NCI-H2196 treated with DMSO at 0.1 percent for 48 hours (cell line): ENCODE data around the gene BCL2L14.
"Not testable (repeated sequence)": the region's sequence is repeated elsewhere in the genome, so short reads cannot be mapped to it uniquely, and the experiment has no call there.

ENCODE experiments used
- DNase-seq: peaks from one replicate; lab custom pipeline; 2025; ENCODE audit not compliant: unreplicated experiment; lab: John Stamatoyannopoulos, UW

BCL2L14 gene

GRCh38 chr12:12099102-12099501 lies 28.4 kb downstream of the BCL2L14 start:
- no peak for DNase-seq

GRCh38 chr12:12107678-12108077 lies 36.9 kb downstream of the BCL2L14 start:
- DNase-seq = no peak

- no peak for DNase-seq
These were observed 37.8 kb downstream of the BCL2L14 start for GRCh38 chr12:12108441-12109058.

DNA sequence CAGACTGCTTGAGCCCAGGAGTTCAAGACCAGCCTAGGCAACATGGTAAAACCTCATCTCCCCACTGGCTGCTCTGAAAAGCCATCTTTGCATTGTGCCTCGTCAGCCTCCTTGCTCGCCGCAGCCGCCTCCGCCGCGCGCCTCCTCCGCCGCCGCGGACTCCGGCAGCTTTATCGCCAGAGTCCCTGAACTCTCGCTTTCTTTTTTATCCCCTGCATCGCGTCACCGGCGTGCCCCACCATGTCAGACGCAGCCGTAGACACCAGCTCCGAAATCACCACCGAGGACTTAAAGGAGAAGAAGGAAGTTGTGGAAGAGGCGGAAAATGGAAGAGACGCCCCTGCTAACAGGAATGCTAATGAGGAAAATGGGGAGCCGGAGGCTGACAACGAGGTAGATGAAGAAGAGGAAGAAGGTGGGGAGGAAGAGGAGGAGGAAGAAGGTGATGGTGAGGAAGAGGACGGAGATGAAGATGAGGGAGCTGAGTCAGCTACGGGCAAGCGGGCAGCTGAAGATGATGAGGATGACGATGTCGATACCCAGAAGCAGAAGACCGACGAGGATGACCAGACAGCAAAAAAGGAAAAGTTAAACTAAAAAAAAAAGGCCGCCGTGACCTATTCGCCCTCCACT lies 40.3 kb downstream of the BCL2L14 start:
- not testable (repeated sequence) for DNase-seq

DNA sequence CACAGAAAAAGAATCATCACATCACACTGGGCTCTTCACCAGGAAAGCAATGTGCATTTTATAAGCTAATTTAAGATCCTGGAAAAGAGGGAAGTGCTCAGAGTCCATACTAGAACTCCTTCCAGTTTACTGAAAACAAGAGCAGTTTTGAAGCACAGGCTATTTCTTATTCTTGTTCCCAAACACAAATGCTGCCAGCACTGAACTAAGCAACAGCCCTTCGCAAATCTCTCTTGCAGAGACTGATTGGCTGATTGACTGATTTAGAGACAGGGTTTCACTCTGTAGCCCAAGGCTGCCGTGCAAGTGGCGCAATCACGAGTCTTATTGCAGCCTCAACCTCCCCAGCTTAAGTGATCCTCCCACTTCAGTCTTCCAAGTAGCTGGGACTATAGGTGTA lies 44.8 kb downstream of the BCL2L14 start:
- DNase-seq = no peak

GRCh38 chr12:12116677-12117076 lies 45.9 kb downstream of the BCL2L14 start:
- DNase-seq = no peak

DNA sequence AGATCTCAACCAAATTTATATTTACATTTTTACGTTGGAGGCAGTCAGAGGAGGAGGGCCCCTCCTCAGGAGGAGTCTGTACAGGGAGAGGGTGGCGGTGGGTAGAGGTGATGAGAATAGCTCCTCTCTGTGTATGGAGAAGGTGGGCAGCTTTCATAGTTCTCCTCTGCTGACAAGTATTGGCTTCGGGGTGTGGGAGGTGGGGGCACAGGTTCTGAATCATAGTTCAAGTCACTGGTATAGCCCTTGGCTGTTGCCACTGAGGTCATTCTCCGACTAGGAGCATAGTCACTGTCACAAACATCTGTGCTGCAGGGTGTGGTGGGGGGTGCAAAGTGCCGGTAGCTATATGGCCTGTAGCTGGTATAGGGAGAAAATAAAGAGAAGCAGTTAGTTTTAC lies 50.3 kb downstream of the BCL2L14 start:
- no peak for DNase-seq

DNA sequence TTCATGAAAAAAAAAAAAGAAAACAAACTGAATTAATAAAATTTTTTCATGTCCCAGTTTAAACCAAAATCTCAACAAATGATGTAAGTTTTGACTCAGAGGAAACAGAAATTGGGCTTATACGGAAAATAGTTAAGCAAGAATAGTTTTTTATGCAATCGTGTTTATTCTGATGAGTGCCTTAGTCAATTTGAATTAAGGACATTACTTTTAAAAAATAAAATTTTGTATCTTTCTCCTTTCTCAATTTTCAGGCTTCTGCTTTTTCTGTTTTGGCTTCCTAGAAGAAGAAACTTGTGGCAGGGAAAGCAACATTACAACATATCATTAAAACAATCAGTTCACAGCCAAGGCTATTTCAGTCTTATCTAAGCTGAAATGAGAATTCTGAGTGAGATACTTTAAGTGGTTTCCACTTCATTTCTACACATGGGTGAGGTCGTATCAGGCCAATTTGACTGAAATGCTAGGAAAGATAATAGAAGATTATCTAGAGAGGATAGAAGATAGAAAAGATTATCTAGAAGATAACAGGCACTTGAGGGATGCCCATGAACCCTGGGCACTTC lies 52.4 kb downstream of the BCL2L14 start:
- DNase-seq = no peak

GRCh38 chr12:12126551-12126950 lies 55.8 kb downstream of the BCL2L14 start:
- DNase-seq = no peak

DNA sequence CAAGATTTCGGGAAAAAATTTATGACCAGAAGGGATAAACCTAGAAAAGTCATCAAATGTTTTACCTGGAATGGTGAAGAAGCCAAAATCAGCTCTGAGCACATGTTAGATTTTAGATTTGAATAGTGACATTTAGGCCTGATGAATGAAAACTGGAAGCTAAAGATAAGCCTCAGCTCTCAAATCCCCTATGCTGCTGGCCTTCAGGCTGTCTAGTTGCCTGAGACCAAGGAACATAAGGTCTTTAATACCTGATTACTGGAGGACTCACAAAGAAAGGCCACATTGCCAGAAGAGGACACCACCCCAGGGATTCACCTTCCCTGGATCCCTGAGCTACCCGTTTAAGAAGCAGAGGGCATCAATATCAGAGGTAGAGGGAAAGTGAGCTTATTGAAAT lies 56.6 kb downstream of the BCL2L14 start:
- no peak for DNase-seq

- no peak for DNase-seq
These were observed 57.9 kb downstream of the BCL2L14 start for GRCh38 chr12:12128670-12129069.

GRCh38 chr12:12133259-12133658 lies 62.5 kb downstream of the BCL2L14 start:
- no peak for DNase-seq

DNA sequence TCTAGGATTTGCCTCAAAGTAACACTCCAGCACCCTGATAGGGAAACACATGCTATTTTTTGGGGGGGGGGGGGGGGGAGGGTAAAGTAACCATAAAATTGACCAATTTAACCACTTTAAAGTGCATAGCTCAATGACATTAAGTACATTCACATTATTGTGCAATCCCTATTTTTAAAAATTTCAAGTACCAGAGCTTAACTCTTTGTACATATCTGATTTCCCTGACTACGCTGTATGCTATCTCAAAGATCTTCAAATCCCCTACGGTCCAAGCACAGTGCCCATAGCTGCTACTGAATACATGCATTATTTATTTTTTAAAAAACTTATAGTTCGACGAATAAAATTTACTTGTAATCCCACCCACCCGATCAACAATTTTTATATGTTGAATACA lies 63.0 kb downstream of the BCL2L14 start:
- no peak for DNase-seq

DNA sequence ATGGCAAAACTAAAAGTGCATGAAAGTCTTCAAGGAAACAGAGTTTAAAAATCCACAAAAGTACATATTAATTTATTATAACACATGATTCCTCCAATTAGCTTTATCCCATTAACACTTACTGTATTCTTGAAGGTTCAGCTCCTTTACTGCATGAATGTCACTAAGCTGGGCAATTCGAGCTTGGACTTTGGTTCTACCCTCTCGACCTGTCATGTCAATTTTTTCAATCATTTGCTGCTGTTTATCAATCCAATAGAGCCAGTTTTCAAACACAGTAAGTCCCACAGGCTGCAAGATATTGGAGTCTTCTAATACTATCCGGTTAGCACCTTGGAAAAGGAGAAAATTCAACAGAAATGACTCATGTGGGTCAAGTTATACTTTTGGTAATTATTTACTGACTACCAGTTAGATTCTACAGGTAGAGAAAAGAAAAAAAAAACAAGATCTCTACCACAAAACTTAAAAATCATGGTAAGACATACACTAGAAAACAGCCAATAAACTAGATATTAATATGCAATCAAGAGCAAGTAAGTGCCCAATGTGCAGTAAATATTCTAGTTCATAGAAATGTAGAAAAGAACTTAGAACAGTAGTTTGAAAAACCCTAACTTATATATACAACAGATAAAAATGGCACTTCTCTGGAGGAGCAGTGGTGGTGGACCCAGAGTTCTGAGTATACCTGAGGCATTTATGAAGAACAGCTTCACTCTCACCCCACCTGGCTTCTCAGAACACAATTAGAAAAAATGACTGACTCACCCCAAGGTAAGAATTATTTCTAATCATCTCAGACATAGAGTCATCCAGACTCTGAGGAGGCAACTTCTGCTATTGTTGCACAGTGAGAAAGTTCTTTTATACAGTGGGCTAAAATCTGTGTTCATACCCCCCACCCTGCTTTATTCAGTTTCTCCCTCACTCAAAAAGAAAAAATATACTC lies 67.7 kb downstream of the BCL2L14 start:
- no peak for DNase-seq

- no peak for DNase-seq
These were observed 70.3 kb downstream of the BCL2L14 start for GRCh38 chr12:12141000-12141399.

- not testable (repeated sequence) for DNase-seq
These were observed 73.8 kb downstream of the BCL2L14 start for GRCh38 chr12:12144531-12144930.

DNA sequence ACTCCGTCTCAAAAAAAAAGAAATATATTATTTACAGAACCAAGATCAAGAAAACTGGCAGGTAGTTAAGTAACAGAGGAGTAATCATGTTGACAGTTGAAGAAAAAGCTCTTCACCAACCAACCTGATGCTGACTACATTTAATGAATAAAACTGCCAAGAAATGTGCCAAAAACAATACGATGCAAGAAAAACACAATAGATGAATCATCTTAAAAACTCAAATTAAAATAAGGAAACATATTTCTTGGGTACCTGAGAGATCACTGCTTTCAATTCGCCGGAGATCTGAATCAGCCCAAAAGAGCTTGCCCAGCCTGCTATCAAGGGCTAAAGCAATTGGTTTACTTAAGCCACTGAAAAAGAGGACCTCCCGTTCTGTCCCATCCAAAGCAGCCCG lies 76.4 kb downstream of the BCL2L14 start:
- DNase-seq = no peak
